Measurements from ENCODE around the gene RELN. TPM values are rescaled to one million over a fixed set of nuclear protein-coding genes. Genes with fewer than 3 reads are reported as not detected.
A peak's percentile ranks its signal among the peaks of the same experiment; 100 is the strongest.

RELN gene
- total and polyA plus RNA-seq, 10 of the 15 experiments (the other 5 are each of a cell fraction or from before 2014, with no cell fraction given): 0.11 to 0.21 TPM; not detected in 8

DNA sequence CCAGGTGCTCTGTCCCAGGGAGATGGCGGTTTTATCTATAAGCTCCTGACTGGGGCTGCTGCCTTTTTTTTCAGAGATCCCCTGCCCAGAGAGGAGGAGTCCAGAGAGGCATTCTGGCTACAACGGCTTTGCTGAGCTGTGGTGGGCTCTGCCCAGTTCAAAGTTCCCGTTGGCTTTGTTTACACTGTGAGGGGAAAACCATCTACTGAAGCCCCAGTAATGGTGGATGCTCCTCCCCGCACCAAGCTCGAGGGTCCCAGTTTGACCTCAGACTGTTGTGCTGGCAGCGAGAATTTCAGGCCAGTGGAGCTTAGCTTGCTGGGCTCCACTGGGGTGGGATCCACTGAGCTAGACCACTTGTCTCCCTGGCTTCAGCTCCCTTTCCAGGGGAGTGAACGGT lies 527.1 kb downstream of the RELN start (continued):
- TF ChIP-seq, protein P1, sequence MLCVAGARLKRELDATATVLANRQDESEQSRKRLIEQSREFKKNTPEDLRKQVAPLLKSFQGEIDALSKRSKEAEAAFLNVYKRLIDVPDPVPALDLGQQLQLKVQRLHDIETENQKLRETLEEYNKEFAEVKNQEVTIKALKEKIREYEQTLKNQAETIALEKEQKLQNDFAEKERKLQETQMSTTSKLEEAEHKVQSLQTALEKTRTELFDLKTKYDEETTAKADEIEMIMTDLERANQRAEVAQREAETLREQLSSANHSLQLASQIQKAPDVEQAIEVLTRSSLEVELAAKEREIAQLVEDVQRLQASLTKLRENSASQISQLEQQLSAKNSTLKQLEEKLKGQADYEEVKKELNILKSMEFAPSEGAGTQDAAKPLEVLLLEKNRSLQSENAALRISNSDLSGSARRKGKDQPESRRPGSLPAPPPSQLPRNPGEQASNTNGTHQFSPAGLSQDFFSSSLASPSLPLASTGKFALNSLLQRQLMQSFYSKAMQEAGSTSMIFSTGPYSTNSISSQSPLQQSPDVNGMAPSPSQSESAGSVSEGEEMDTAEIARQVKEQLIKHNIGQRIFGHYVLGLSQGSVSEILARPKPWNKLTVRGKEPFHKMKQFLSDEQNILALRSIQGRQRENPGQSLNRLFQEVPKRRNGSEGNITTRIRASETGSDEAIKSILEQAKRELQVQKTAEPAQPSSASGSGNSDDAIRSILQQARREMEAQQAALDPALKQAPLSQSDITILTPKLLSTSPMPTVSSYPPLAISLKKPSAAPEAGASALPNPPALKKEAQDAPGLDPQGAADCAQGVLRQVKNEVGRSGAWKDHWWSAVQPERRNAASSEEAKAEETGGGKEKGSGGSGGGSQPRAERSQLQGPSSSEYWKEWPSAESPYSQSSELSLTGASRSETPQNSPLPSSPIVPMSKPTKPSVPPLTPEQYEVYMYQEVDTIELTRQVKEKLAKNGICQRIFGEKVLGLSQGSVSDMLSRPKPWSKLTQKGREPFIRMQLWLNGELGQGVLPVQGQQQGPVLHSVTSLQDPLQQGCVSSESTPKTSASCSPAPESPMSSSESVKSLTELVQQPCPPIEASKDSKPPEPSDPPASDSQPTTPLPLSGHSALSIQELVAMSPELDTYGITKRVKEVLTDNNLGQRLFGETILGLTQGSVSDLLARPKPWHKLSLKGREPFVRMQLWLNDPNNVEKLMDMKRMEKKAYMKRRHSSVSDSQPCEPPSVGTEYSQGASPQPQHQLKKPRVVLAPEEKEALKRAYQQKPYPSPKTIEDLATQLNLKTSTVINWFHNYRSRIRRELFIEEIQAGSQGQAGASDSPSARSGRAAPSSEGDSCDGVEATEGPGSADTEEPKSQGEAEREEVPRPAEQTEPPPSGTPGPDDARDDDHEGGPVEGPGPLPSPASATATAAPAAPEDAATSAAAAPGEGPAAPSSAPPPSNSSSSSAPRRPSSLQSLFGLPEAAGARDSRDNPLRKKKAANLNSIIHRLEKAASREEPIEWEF (IDR thresholded peaks at IDR 0.05; ENCODE audit: insufficient replicate concordance, low read depth, low read length): no peak
- TF ChIP-seq MEF2A (IDR thresholded peaks at IDR 0.05; ENCODE audit: insufficient read depth, low read depth, low read length) (no peak), IRF4 (IDR thresholded peaks at IDR 0.05; ENCODE audit: low read depth, low read length) (no peak), WRNIP1 (IDR thresholded peaks at IDR 0.05; ENCODE audit: borderline replicate concordance, low read depth, low read length) (no peak)

DNA sequence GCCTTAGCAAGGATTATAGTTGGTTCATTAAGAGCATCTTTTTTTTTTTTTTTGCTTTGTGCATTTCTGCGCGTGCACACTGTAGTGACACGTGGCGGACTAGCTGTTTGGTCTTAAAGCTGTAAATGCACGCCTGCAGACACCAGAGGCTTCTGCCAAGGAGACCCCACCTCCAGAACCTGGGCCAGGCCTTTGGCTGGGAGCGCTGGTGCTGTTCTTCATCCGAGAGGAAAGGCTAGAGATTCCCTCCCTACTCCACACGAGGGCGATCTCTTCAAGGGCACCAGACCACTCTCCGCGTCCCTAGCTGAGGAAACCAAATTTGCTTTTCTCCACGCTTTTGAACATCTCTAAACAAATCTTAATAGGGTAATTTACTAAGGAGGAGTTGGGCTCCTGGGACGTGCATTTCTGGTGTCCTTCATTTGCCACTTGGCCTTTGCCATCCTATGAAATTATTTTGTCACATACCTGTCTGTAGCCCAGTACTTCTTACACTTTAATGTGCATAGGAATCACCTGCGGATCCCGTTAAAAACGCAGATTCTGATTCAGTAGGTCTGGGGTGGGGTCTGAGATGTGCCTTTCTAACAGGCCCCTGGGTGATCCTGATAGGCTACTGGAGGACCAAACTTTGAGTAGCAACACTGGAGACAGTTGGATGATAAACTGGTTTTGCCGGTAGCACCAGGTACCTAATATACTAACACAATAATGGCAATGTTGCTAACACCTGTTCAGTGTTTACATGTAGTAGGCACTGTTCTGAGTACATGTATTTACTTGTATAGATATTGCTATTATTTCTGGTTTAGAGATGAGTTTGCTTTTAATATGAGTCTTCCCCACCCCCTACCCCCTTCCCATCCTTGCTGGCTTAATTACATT lies 542.1 kb downstream of the RELN start:
- intact Hi-C loops (cut with micrococcal nuclease; ENCODE audit: unreplicated experiment) (no loop called here), in situ Hi-C loops (cut with MboI) (no loop called here)
- ATAC-seq: peak; percentile 92
- FAIRE-seq: peak; percentile 74
- ChIA-PET SMC1A (ENCODE audit: uncharacterized antibody, unreplicated experiment) (interaction anchor here (0.6 kb wide), 2 partner anchors 14 to 300 kb away, joined by 3 to 4 read pairs; no protein-coding TSS in a partner anchor), CTCF (interaction anchor here (1.1 kb wide), 1 partner anchor 16 kb away, joined by 6 read pairs; no protein-coding TSS in a partner anchor), POLR2A (no interaction called here), RAD21 (ENCODE audit: unreplicated experiment) (interaction anchor here (0.8 kb wide), 1 partner anchor 15 kb away, joined by 3 read pairs; no protein-coding TSS in a partner anchor)
- 21% methylated on average over 17 of the region's 17 CpGs for WGBS (ENCODE audit: insufficient coverage, insufficient replicate concordance, low lambda C conversion rate, missing lambda C conversion rate)
- no peak overlapping the region for H3K27ac ChIP-seq (ENCODE audit: control insufficient read depth, insufficient read depth)
- H3K4me2 ChIP-seq (ENCODE audit: control insufficient read depth, insufficient read depth): no peak overlapping the region
- H3K27me3 ChIP-seq (replicated peaks in 1 of 2; ENCODE audit: control insufficient read depth in 2 of 2, insufficient read depth in 2 of 2, low read length in 1 of 2): peaks cover 7 to 9% of the 10 kb centered on the region in 2 experiments
- no peaks in the 10 kb centered on the region for H3K9me3 ChIP-seq (replicated peaks; ENCODE audit: control insufficient read depth, insufficient read depth, low read length)
- TF ChIP-seq, protein P2, sequence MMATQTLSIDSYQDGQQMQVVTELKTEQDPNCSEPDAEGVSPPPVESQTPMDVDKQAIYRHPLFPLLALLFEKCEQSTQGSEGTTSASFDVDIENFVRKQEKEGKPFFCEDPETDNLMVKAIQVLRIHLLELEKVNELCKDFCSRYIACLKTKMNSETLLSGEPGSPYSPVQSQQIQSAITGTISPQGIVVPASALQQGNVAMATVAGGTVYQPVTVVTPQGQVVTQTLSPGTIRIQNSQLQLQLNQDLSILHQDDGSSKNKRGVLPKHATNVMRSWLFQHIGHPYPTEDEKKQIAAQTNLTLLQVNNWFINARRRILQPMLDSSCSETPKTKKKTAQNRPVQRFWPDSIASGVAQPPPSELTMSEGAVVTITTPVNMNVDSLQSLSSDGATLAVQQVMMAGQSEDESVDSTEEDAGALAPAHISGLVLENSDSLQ (IDR thresholded peaks at IDR 0.05): no peak
- TF ChIP-seq SMC3 (IDR thresholded peaks at IDR 0.05; ENCODE audit: borderline replicate concordance, low read length) (peak; percentile 39; the same call in 1 of the 2 replicates), RAD21 (IDR thresholded peaks at IDR 0.05; ENCODE audit: insufficient read depth, low read depth, low read length) (peak; percentile 64)
- TF ChIP-seq, protein P3, sequence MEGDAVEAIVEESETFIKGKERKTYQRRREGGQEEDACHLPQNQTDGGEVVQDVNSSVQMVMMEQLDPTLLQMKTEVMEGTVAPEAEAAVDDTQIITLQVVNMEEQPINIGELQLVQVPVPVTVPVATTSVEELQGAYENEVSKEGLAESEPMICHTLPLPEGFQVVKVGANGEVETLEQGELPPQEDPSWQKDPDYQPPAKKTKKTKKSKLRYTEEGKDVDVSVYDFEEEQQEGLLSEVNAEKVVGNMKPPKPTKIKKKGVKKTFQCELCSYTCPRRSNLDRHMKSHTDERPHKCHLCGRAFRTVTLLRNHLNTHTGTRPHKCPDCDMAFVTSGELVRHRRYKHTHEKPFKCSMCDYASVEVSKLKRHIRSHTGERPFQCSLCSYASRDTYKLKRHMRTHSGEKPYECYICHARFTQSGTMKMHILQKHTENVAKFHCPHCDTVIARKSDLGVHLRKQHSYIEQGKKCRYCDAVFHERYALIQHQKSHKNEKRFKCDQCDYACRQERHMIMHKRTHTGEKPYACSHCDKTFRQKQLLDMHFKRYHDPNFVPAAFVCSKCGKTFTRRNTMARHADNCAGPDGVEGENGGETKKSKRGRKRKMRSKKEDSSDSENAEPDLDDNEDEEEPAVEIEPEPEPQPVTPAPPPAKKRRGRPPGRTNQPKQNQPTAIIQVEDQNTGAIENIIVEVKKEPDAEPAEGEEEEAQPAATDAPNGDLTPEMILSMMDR (IDR thresholded peaks at IDR 0.05 in 2 of 3, conservative IDR thresholded peaks at IDR 0.05 in 1 of 3; ENCODE audit: control insufficient read depth in 2 of 3, extremely low read depth in 1 of 3, insufficient read depth in 1 of 3, low read depth in 3 of 3, low read length in 3 of 3): peak; percentile 65 to 76 (median 67)
- no peak overlapping the region for H3K9ac ChIP-seq (ENCODE audit: control insufficient read depth, insufficient read depth, low read length)
- BruUV-seq (replicated peaks): no TSS peak
- no peak for DNase-seq (ENCODE audit: low read depth, low spot score)
- no peak overlapping the region for H3K4me3 ChIP-seq
- no peak overlapping the region for H2AFZ ChIP-seq (ENCODE audit: control insufficient read depth, low read depth, low read length)
- H3K4me1 ChIP-seq (ENCODE audit: control insufficient read depth, insufficient read depth, low read length): no peaks in the 10 kb centered on the region
- H3K79me2 ChIP-seq (ENCODE audit: control insufficient read depth, insufficient read depth, low read length): no peaks in the 10 kb centered on the region
- no peaks in the 10 kb centered on the region for H3K36me3 ChIP-seq (ENCODE audit: control insufficient read depth in 2 of 2, insufficient read depth in 2 of 2, low read length in 1 of 2)
- no peaks in the 10 kb centered on the region for H4K20me1 ChIP-seq (ENCODE audit: control insufficient read depth, insufficient read depth)

Data from GM12878 (cell line).